Testis (tissue), 2 donors: ENCODE measurements around the gene SRP54.

Source experiments
- POLR2A ChIP-seq: fragments of 450-650 bp; IDR thresholded peaks from one replicate; pipeline ENCODE4 v1.6.1; 2017; ENCODE audit warnings: antibody characterized with exemption, mild to moderate bottlenecking, moderate library complexity
- TF ChIP-seq, protein P1 (sequence below), 3 experiments: fragments of 450-650 bp in 2 of 3; fragments of 200-600 bp in 1 of 3; sonication (generic) in 1 of 3; IDR thresholded peaks; one replicate each; pipeline ENCODE4 v1.5.1; 2016 to 2019; ENCODE audit warnings: antibody characterized with exemption in 3 of 3, mild to moderate bottlenecking in 2 of 3, moderate library complexity in 1 of 3

DNA sequence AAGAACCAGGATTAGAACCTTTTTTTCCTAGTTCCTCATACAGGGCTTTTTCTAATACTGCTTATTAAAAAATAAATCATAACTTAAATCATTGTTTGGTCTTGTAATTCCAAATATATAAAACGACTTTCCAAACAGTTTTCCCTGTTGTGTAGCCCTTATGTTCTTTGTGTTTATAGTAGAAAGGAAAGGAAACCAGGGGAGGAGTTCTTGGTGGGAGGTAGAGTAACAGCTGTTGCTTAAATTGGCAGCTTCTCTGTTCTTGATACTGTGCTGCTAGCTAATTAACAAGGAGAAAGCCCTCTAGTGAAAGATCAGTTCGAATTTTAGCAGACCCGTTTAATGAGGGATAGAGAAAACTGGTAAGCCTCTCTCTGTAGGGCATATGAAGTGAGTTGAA, 15.0 kb downstream of the SRP54 start:
- TF ChIP-seq, protein P1, sequence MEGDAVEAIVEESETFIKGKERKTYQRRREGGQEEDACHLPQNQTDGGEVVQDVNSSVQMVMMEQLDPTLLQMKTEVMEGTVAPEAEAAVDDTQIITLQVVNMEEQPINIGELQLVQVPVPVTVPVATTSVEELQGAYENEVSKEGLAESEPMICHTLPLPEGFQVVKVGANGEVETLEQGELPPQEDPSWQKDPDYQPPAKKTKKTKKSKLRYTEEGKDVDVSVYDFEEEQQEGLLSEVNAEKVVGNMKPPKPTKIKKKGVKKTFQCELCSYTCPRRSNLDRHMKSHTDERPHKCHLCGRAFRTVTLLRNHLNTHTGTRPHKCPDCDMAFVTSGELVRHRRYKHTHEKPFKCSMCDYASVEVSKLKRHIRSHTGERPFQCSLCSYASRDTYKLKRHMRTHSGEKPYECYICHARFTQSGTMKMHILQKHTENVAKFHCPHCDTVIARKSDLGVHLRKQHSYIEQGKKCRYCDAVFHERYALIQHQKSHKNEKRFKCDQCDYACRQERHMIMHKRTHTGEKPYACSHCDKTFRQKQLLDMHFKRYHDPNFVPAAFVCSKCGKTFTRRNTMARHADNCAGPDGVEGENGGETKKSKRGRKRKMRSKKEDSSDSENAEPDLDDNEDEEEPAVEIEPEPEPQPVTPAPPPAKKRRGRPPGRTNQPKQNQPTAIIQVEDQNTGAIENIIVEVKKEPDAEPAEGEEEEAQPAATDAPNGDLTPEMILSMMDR (IDR thresholded peaks at IDR 0.05): no peak
- no peak for TF ChIP-seq POLR2A
